GM18505 (cell line): ENCODE results near the gene PHC2.
"Not testable (repeated sequence)": the region's sequence is repeated elsewhere in the genome, so short reads cannot be mapped to it uniquely, and the experiment has no call there.

Source experiments
- ATAC-seq: cut with Tn5 transposase; IDR thresholded peaks from one replicate; pipeline ENCODE4 v1.9.1; 2021; ENCODE audit not compliant: unreplicated experiment
- POLR2A ChIP-seq: IDR thresholded peaks from 4 replicates; pipeline ENCODE4 v1.6.1; 2011; ENCODE audit warnings: borderline replicate concordance; ENCODE audit not compliant: insufficient read depth, insufficient read length; ENCODE audit errors: extremely low read depth

Gene PHC2

GRCh38 chr1:33295023-33295422 is 135.9 kb downstream of the PHC2 start:
- TF ChIP-seq POLR2A = no peak
- ATAC-seq = no peak

GRCh38 chr1:33294071-33295010 is 136.6 kb downstream of the PHC2 start:
- TF ChIP-seq POLR2A = no peak

DNA sequence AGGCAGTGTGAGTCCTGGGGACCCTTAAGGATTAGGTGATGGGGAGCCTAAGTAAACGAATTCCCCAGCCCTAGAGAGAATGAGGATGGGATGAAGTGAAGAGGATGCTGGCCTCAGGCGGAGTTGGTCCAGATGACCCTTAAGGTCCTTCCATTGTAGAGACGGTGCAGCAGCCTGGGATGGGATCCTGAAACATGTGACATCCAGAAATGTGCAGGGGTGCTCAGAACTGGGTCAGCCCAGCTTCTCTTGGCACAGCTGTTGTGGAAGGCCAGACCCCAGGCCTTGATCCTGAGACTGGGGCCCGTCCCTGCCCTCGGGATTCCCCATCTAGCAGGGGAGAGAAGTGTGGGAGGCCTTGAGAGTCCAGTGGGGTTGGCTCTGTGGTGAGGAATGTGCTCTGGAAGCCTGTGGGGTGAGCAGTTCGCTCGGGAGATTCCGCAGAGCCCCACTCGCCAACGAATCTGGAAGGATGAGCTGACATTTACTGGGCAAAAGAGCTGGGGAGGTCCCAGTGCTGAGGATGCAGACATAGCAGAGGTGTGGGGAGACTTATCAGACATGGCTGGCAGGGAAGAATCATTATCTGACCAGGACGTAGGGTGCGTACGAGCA is 138.1 kb downstream of the PHC2 start:
- no peak for ATAC-seq
- TF ChIP-seq POLR2A = no peak

More at GRCh38 chr1:33294071-33295010, 136.6 kb downstream of the PHC2 start:
- no peak for ATAC-seq

DNA sequence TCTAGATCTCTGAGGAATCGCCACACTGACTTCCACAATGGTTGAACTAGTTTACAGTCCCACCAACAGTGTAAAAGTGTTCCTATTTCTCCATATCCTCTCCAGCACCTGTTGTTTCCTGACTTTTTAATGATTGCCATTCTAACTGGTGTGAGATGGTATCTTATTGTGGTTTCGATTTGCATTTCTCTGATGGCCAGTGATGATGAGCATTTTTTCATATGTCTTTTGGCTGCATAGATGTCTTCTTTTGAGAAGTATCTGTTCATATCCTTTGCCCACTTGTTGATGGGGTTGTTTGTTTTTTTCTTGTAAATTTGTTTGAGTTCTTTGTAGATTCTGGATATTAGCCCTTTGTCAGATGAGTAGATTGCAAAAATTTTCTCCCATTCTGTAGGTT is 140.3 kb downstream of the PHC2 start:
- not testable (repeated sequence) for ATAC-seq

- TF ChIP-seq POLR2A = no peak
- no peak for ATAC-seq
Observed at GRCh38 chr1:33289858-33290154, 141.1 kb downstream of the PHC2 start.

DNA sequence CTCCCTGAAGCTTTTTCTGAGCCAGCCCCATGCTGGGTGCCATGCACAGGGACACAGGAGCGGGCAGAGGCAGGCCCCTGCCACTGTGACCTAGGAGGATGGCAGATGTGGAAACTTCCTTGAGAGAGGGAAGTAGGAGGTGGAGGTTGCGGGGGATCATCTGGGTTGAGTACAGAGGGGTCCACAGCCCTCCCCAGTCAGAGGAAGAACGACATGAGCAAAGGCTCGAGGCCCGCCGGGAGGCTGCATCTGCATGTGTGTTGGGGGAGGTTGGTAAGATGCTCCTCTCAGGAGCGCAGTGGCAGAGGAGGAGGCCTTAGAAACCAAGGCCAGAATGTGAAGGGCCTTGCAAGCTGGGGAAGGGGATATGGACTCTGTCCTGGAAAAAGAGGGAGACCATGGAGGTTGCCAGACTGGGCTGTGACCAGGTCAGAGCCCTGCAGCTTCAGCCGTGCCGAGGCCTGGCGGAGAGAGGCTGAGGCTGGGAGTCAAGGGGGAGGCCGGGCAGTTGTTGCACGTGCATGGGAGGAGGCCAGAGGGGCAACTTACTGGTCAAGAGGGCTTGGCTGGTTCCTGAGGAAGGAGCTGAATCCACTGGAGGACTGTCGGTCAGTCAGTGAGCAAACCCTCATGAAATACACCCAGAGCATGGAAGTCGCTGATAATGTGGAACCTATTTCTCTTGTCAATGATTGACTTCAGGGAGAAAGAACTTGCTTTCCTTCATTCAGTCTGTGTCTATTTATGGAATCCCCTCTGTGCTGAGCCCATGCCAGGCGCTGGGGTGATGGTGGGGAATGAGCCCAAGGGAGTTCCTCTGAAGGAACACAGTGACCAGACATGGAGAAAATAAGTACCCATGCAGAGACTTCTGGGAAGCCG is 141.7 kb downstream of the PHC2 start:
- TF ChIP-seq POLR2A = no peak
- no peak for ATAC-seq

DNA sequence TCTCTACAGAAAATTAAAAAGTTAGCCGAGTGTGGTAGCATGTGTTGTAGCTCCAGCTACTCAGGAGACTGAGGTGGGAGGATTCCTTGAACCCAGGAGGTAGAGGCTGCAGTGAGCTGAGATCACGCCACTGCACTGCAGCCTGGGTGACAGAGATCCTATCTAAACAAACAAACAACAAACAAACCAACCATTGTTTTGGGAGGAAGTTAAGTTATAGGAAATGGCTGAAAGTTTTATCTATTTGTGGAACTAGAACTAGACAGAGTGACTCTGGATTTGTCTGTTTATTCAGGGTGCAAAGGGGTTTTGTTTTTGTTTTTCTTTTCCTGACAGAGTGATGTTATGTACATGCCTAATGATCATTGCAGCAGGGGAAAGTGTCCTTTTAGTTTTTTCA is 143.6 kb downstream of the PHC2 start:
- TF ChIP-seq POLR2A = no peak
- ATAC-seq = no peak

GRCh38 chr1:33286451-33287185 is 144.3 kb downstream of the PHC2 start:
- no peak for TF ChIP-seq POLR2A
- no peak for ATAC-seq

GRCh38 chr1:33284049-33284448 is 146.8 kb downstream of the PHC2 start:
- TF ChIP-seq POLR2A = no peak
- ATAC-seq = no peak

DNA sequence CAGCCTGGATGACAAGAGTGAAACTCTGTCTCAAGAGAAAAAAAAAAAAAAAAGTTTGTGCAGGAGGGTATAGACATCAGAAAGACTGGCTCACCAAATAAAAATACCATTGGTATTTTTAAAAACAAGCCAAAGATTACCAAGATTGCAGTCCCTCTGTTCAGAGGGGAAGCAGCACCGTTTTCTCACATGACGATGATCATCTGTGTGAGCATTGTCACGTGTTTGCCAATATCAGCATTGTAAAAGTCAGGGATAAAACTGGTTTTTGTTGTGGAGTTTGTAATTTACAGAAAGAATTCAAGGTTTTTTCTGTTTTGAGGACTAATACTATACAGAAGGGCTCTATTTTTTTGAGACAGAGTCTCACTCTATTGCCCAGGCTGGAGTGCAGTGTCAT is 148.1 kb downstream of the PHC2 start:
- ATAC-seq = no peak
- TF ChIP-seq POLR2A = no peak

DNA sequence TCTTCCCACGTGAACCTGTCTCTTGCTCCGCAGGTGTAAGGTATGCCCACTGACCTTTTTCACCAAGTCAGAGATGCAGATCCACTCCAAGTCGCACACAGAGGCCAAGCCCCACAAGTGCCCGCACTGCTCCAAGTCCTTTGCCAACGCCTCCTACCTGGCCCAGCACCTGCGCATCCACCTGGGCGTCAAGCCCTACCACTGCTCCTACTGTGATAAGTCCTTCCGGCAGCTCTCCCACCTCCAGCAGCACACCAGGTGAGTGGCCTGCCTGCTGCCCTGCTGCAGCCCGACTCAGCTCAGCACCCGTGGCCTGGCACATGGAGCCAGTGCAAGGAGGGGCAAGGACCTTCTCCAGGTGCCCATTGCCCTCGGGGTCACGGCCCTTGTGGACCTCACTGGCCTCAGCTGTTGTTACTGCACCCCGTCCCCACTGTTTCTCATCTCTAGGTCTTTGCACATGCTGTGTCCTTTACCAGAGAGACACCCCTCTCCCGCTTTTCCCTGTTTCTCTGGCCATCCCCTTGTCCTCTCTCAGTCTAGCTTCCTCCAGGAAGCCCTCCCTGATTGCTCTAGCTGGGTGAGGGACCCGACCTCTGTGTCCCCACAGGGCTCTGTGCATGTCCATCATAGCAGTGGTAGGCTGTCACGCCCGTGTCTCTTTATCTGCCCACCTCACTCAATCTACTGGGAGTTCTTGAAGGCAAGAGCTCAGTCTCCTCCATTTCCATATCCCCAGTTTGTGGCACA is 149.2 kb downstream of the PHC2 start:
- no peak for ATAC-seq
- TF ChIP-seq POLR2A = no peak

DNA sequence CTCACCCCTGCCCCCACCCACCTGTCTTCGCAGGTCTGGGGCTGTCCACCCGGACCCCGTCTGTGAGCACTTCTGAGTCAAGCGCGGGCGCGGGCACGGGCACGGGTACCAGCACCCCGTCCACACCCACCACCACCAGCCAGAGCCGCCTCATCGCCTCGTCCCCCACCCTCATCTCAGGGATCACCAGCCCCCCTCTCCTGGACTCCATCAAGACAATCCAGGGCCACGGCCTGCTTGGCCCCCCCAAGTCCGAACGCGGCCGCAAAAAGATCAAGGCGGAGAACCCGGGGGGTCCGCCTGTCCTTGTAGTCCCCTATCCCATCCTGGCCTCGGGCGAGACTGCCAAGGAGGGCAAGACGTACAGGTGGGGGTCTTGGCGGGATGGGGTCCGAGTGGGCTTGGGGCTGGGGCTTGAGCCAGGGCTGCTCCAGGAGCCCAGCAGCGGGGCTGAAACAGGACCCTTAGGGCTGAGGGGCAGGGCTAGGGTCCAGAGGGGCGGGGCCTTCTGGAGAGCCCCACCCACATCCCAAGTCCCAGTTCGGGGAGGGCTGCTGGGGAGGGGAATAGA is 150.7 kb downstream of the PHC2 start:
- no peak for ATAC-seq
- no peak for TF ChIP-seq POLR2A
